HG02870 (cell line): Measurements from ENCODE around the gene CENPF.
"Not testable (repeated sequence)": the region's sequence is repeated elsewhere in the genome, so short reads cannot be mapped to it uniquely, and the experiment has no call there.

ENCODE experiments used
- ATAC-seq: cut with Tn5 transposase; IDR thresholded peaks from one replicate; pipeline ENCODE4 v1.9.1; 2021; ENCODE audit warnings: mild to moderate bottlenecking, moderate library complexity; ENCODE audit not compliant: unreplicated experiment

CENPF gene, protein sequence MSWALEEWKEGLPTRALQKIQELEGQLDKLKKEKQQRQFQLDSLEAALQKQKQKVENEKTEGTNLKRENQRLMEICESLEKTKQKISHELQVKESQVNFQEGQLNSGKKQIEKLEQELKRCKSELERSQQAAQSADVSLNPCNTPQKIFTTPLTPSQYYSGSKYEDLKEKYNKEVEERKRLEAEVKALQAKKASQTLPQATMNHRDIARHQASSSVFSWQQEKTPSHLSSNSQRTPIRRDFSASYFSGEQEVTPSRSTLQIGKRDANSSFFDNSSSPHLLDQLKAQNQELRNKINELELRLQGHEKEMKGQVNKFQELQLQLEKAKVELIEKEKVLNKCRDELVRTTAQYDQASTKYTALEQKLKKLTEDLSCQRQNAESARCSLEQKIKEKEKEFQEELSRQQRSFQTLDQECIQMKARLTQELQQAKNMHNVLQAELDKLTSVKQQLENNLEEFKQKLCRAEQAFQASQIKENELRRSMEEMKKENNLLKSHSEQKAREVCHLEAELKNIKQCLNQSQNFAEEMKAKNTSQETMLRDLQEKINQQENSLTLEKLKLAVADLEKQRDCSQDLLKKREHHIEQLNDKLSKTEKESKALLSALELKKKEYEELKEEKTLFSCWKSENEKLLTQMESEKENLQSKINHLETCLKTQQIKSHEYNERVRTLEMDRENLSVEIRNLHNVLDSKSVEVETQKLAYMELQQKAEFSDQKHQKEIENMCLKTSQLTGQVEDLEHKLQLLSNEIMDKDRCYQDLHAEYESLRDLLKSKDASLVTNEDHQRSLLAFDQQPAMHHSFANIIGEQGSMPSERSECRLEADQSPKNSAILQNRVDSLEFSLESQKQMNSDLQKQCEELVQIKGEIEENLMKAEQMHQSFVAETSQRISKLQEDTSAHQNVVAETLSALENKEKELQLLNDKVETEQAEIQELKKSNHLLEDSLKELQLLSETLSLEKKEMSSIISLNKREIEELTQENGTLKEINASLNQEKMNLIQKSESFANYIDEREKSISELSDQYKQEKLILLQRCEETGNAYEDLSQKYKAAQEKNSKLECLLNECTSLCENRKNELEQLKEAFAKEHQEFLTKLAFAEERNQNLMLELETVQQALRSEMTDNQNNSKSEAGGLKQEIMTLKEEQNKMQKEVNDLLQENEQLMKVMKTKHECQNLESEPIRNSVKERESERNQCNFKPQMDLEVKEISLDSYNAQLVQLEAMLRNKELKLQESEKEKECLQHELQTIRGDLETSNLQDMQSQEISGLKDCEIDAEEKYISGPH (N-terminal part only)

DNA sequence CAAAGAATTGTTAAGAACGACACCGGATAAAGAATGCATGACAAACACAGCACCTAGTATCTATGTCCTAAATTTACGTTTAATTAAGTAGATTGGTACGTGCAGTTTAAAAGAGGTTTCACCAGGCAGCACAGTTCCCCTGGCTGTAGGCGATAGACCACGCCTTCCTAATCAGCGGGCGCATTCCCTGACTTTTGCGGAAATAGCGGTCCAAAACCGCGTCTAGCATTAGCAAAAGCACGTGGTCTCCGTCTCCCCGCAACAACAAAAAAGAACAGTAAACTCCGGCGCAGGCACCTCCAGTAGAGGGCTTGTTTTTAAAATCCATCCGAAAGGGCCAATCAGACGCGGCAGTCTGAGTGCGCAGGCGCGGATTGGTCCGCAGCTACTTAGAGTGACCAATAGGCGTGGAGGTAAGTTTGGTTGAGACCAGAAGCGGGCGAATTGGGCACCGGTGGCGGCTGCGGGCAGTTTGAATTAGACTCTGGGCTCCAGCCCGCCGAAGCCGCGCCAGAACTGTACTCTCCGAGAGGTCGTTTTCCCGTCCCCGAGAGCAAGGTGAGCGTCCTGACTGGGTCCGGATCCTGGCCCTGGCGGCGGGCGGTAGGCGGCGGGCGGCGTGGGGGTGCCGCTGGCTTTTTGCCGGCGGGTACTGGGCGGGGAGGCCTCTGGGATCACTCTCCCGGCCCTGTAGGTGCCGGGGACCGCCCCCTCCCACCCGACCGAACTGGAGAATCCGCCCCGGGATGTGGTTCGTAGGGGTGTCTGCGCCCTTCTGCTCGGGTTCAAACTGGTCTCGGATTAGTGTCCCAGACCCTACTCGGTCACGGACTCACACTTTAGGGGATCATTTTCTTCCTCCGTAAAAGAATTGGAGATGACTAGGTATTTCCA lies at the start of gene CENPF:
TSS of gene CENPF (plus strand) at position 432 of the 894 bp plus-strand sequence. CDS start 10,560 bp downstream, outside the sequence.
- peak; percentile 99 for ATAC-seq

DNA sequence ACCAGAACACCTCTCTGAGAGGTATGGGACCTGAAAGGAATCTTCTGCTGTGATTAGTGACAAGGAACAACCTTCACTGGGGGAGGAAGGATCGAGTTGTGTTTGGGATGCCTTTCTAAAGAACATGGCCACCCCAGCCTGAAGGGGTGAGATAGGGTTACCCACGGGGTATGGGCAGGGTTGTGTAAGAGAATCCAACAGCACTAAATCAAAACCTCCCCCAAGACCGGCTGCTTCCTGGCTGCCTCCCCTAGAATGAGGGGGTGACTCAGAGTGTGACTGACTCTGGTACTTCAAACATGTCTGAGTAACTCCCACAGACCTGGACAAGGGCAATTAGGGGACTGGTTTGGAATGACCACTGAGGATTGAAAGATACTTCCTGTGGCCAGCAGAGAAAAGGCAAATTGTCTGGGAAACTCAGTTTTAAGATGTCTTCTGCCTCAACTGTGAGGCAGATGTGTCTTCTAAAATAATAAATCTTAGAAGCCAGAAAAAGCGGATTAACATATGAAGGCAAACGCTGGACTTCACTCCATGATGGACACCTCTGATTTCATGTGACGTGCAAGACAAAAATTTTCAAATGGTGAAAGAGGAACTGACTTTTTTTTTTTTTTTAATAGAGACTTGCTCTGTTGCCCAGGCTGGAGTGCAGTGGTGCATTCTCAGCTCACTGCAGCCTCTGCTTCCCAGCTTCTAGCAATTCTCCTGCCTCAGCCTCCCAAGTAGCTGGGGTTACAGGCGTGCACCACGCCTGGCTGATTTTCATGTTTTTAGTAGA lies 44.9 kb upstream of the CENPF start:
- ATAC-seq, result peak; percentile 68

DNA sequence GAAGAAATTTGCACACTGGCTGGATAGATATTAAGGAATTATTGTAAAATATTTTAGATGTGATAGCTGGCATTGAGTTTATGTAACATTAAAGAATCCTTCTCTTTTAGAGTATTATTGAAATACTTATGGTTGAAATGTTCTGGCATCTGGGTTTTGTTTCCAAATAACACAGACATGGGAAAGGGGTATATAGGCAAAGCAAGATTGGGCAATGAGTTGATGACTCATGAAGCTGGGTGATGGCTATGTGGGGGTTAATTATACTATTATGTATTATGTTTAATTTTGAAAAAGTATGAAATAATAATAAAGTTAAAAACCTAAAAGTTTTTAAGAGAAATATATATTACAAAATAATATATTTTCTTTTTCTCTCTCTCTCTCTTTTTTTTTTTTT lies 39.1 kb upstream of the CENPF start:
- no peak for ATAC-seq

DNA sequence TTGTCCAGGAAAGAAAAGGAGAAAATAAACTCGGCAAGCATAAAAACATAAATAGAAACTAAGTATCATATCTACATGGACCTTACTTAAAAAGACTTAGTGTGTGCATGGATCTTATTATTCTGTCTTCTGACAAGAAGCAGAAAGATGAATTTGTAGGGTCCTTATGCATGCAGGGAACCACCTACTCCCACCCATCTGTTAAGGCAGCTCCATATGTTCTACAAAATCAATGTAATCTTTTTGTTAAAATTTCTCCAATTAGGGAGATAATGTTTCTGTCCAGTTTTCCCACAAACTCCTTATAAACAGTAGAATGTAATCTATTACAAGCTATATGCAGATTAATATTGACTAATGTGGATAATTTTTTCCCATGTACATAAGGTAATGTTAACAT lies 37.7 kb upstream of the CENPF start:
- ATAC-seq, result no peak

DNA sequence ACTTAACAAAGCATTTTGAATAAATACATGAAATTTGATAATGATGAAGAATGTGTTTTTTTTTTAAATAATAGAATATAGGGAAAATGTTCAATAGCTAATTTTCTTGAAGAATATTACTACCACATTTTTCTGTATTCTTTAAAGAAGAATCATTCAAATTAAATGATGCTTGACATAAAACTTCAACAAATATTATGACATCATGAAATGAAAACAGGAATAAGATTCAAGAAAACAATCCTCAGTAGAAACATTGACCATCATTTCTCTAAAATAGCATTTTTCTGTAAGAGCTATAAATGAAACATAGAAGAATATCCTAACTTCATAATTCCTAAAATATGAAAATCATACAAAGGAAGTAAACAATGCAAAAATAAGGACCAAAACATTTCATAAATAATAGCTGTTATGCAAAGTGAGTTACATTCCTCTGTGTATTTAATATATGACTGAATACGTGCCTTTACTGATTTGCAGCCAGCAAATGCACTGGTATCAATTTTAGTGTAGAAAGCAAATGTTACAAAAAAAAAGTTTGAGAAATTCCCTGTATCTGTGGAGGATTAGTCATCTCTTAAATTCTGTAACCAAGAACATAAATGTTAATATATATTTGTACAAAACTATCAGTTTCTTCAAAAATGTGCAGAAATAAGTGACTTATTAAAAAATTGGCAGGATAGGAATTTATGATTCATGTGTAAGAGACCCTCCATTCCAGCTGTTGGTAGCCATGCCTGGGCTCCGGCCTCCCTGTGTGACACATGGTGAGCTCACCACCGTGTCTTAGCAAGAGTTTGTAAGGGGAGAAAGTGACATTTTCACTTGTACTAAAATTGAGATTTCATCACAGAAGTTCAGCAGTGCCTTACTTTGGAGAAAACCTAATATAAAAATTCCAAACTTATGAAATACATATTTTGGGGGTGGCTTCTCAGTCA lies 36.6 kb upstream of the CENPF start:
- ATAC-seq, result peak; percentile 56

DNA sequence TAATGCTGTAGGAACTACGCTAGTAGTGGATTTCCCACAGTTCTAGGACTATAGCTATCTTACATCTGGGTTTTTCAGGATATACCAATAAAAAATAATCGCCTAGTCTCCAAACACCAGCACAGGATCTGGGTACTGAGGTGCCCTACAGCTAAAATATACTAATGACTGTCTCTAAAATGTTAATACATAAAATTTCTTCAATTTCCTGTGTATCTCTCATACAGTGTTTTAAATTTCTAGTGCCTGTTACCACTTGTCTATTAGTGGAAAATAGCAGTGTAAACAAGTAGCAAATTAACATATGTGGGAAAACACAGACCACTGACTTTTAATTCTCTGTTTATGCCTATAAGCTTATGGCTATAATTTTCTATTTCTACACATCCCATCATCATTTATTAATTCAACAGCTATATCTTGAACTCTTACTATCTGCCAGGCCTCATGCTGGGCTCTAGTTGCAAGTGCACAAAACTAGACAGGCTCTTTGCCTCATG lies 35.5 kb upstream of the CENPF start:
- ATAC-seq, result no peak

DNA sequence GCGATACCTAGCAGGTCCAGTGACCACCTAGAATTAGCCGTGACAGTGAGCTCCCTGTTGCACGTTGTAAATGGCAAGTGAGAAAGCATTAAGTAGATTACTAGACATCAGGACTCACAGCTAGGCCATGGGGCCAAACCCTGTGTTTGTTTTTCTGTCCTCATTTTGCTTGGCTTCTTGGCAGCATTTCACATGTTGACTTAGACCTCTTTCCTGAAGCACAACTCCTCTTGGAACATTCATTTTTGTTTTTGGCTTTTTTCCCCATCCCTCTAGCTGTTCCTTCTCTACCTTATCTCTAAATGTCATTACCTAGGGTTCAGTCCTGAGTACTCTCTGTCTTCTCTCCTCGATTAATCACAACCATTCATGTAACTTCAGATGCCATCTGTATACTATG lies 34.7 kb upstream of the CENPF start:
- no peak for ATAC-seq

DNA sequence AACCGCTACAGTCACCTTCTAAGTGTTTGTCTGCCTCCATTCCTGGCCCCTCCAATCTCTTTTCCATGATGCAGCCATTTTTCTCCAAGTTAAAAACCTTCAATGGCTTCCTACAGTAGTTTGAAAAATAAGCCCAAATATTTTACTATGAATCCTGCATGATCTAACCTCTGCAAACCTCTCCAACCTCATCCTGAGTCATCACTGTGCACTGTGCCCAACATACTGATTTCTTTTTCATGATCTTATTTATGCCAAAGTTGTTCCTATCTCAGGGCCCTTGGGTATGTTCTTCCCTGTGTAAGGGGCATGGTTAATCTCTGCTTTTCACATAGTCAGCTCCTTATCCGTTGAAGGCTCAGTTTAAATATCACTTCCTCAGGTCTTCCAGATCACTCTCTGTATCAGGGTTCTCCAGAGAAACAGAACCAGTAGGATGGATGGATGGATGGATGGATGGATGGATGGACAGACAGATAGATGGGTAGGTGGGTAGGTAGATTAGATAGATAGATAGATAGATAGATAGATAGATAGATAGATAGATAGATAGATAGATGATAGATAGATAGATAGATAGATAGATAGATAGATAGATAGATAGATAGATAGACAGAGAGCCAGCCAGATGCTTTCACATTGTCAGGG lies 33.5 kb upstream of the CENPF start:
- ATAC-seq, result no peak

DNA sequence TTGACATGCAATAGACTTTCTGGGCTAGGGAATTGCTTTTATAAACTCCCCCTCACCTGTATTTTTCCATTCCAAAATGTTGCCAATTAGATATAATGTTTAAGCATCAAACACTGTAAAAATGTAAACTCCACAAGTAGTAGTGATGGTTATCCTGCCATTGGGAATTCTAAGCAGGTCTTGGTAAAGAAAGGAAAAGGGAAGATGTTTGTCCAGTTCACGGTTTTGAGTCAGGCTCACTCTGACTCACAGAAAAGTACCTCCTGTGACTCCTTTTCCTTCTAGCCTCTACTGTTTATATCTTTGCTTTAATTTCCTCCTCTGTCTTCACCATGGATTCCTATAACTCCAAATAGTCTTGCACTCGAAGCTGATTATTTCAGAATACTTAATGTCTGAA lies 32.6 kb upstream of the CENPF start:
- no peak for ATAC-seq

DNA sequence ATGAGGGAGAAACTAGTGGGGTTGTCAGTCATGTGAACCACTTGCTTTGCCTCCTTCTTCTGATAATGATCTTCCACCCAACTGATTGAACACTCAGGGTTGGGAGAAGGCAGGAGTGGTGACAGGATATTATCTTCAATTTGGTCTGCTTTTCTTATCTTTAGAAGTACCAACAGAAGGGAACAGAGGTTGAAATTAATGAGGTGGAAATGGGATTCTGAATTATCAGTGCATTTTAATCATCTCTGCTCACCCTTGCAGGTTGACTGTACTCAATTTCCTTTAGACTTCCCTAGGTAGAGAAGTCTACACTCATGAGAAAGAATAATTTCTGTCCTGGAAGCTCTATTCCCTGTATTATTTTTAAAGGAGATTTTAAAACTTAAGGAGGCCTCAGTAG lies 31.7 kb upstream of the CENPF start:
- no peak for ATAC-seq

DNA sequence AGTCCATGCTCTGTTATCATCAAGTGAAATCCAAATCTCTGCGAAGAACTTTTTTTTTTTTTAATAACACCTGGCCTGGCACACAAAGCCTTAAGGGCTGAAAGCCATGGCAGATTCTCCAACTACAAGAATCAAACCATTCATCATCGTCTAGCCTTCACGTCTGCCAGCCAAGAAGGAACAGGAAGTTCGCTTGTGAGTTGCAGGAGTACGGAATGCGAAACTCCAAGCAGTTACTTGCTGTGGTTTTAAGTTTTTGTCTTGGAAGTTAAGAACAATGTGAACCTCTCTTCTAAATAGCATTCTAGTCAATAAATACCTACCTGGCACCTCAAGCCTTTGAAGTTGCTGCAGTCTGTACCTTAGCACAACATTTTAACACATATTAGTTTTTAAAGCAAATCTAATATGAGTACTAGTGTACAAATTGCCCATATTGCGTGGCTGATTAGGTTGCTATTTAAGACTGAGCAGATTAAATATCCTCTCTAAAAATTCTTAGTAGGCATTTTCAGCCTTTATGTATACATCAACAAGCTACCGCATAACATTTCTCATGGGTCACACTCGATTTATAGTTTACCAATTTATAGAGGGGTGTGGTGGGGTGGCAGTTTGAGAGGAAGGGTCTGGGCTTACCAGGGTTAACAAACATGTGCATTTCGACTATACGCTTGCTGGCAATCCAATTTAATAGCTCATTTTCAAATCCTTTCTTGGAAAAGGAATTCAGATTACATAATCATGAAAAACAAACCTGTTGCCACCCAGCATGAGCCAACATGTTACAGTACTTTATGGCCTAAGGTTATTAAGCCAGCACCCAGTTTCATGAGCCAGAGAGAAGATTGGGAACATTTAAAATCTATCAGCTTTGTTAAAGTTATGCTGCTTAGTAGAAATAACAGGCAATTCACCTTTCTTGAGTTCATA lies 29.3 kb upstream of the CENPF start:
- ATAC-seq, result no peak

DNA sequence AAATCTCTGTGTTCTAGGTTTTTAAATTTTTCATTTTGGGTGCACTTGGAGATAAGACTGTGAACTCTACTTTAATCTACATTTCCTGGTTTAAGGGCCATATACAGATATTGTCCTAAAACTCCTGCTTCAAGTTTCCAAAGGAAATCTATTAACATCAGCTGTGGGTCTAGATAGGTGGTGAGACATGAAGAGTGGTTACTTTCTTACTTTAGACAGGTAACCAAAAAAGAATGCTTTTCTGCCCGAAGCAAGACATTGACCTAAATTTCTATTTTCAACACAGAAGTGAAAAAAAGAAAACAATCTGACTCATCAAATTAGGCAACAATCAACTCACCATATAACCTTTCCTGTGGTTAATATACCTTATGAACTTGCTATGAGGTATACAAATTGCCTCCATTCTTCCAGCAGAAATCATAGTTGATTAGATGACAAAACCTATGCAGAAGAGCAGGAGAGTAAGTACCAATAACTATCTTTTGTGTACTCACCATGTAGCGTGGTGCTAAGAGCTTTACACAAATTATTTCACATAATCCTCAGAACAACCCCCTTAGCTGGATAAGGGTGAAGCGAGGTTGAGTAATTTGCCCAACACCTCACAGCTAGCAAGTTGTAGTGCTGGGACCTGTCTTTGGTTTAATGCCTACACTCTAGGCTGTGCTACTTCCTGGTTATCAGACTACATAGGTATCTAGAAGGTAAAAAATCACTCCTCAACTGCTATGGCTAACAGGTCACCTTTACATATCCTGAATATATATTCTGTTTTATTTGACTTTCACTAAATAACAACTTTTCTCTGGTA lies 28.2 kb upstream of the CENPF start:
- no peak for ATAC-seq

DNA sequence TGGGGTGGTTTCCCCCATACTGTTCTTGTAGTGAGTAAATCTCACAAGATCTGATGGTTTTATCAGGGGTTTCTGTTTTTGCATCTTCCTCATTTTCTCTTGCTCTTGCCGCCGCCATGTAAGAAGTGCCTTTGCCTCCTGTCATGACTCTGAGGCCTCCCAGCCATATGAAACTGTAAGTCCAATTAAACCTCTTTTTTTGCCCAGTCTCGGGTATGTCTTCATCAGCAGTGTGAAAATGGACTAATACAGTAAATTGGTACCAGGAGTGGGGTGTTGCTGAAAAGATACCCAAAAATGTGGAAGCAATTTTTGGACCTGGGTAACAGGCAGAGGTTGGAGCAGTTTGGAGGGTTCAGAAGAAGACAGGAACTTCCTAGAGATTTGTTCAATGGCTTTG lies 26.9 kb upstream of the CENPF start:
- ATAC-seq, result not testable (repeated sequence)

DNA sequence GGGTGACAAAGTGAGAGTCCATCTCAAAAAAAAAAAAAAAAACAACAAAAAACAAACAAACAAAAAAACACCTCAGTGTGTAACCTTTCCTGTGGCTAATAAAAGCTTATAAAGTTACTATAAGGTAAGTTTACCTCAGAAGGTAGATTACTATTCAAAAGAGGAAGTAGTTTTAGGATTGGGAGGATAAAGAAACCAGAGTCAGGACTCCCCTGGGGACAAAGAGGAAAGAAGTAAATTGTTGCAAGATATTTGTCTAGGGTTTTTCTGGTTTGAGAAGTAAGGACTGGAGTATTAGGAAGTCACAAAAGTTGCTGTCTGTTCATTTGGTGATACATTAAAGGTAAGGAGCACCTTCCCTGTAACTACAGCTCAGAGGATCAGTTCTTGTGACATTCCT lies 23.8 kb upstream of the CENPF start:
- no peak for ATAC-seq

DNA sequence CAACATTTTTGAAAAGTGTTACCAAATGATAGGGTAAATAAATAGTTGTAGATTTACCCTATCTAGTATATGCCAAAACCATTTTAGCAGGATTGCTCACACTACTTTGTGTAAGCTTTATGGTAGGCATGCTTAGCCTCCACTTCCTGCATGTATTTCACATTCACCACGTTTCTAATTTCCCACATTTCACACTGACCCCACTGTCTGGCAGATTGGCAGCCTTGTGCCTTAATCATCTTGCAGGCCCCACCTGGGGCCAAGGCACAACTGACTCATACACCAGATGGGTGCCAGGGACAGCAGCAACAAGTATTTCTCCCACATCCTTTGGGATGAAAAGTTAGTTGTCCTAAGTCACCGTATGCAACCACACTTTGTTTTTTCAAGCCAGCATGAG lies 21.2 kb upstream of the CENPF start:
- no peak for ATAC-seq
